Measurements from ENCODE around the gene SAPCD2. TPM values are rescaled to one million over a fixed set of nuclear protein-coding genes. Genes with fewer than 3 reads are reported as not detected.

Gene SAPCD2
- total and polyA plus RNA-seq, 2 of the 4 experiments (the other 2 are of a cell fraction): 3.4 to 4.9 TPM

GRCh38 chr9:137017791-137018497 is 52.4 kb downstream of the SAPCD2 start:
- in situ Hi-C loops (cut with MboI; ENCODE audit: low sequenced_read_pairs): no loop called here
- peaks cover 30% of the 10 kb centered on the region; the same call in 1 of the 2 replicates for H3K36me3 ChIP-seq (ENCODE audit: control insufficient read depth, insufficient read depth, low read length)
- H3K27me3 ChIP-seq (ENCODE audit: control insufficient read depth, insufficient read depth, low read length): no peaks in the 10 kb centered on the region
- no peak overlapping the region for H2BK15ac ChIP-seq (ENCODE audit: low read depth, low read length)
- intact Hi-C loops (cut with micrococcal nuclease): no loop called here
- H4K20me1 ChIP-seq (ENCODE audit: insufficient read depth, low read length): no peaks in the 10 kb centered on the region; the same call in 1 of the 2 replicates
- H3K79me1 ChIP-seq (ENCODE audit: low read depth in 1 of 2, low read length in 2 of 2): no peaks in the 10 kb centered on the region
- no peak overlapping the region for H3K14ac ChIP-seq (replicated peaks; ENCODE audit: low read depth, low read length)
- no peak overlapping the region for H2AK5ac ChIP-seq (ENCODE audit: low read depth, low read length)
- WGBS, 2 experiments (ENCODE audit: extremely low coverage in 2 of 2, insufficient read length in 1 of 2): 95% methylated on average over 11 of the region's 45 CpGs; no CpG with 5 or more reads in 1 of the 2 experiments
- ChIA-PET CTCF (no interaction called here), POLR2A (ENCODE audit: unreplicated experiment) (no interaction called here)
- H3K18ac ChIP-seq (ENCODE audit: low read depth, low read length): no peak overlapping the region
- no peak overlapping the region for H4K8ac ChIP-seq (ENCODE audit: low read depth in 2 of 2, low read length in 2 of 2)
- H2BK20ac ChIP-seq (ENCODE audit: low read depth, low read length): no peak overlapping the region
- H3K4me3 ChIP-seq (ENCODE audit: insufficient read depth, low read depth, low read length): no peak overlapping the region
- H3K4ac ChIP-seq (ENCODE audit: low read depth, low read length): no peak overlapping the region
- H3K9me1 ChIP-seq (ENCODE audit: insufficient read depth, low read length): no peaks in the 10 kb centered on the region
- H4K5ac ChIP-seq (ENCODE audit: low read depth, low read length): no peak overlapping the region
- H2BK5ac ChIP-seq (ENCODE audit: low read depth, low read length, poor library complexity, severe bottlenecking): no peak overlapping the region
- no peak overlapping the region for H3K4me2 ChIP-seq (ENCODE audit: low read depth, low read length)
- H3K9me3 ChIP-seq (ENCODE audit: control insufficient read depth, insufficient read depth, low read length): no peaks in the 10 kb centered on the region
- no peak overlapping the region for H2AFZ ChIP-seq (replicated peaks; ENCODE audit: low read length, poor library complexity)
- dilution Hi-C loops (cut with HindIII; ENCODE audit: low sequenced_read_pairs, unreplicated experiment): no loop called here
- H3K4me1 ChIP-seq (ENCODE audit: control insufficient read depth, insufficient read depth, low read length): no peaks in the 10 kb centered on the region
- H2AK9ac ChIP-seq (replicated peaks; ENCODE audit: low read depth, low read length, poor library complexity): no peak overlapping the region
- no peak overlapping the region for H4K91ac ChIP-seq (ENCODE audit: insufficient read depth, low read depth, low read length)
- BruUV-seq (replicated peaks): no TSS peak
- H3K56ac ChIP-seq (ENCODE audit: extremely low read depth, insufficient read depth, low read length): no peak overlapping the region
- TF ChIP-seq RCOR1 (IDR thresholded peaks at IDR 0.05; ENCODE audit: insufficient replicate concordance, low read length): no peak
- no peak for TF ChIP-seq USF2 (IDR thresholded peaks at IDR 0.05; ENCODE audit: low read depth, low read length)
- no peak for TF ChIP-seq FOS (IDR thresholded peaks at IDR 0.05; ENCODE audit: low read depth, low read length)
- TF ChIP-seq CHD1 (IDR thresholded peaks at IDR 0.05; ENCODE audit: low read depth, low read length): no peak
- no peak for TF ChIP-seq BHLHE40 (IDR thresholded peaks at IDR 0.05; ENCODE audit: low read depth, low read length)
- no peak for TF ChIP-seq MXI1 (IDR thresholded peaks at IDR 0.05; ENCODE audit: borderline replicate concordance, low read depth, low read length)
- TF ChIP-seq MAFK (IDR thresholded peaks at IDR 0.05; ENCODE audit: low read depth, low read length): no peak
- TF ChIP-seq POLR2A (IDR thresholded peaks at IDR 0.05; ENCODE audit: low read depth, low read length): no peak
- TF ChIP-seq MAZ (IDR thresholded peaks at IDR 0.05; ENCODE audit: borderline replicate concordance, low read depth, low read length): no peak
- no peak for TF ChIP-seq SMC3 (IDR thresholded peaks at IDR 0.05; ENCODE audit: low read depth, low read length)
- TF ChIP-seq RAD21 (IDR thresholded peaks at IDR 0.05; ENCODE audit: low read length): no peak
- no peak for TF ChIP-seq RFX5 (IDR thresholded peaks at IDR 0.05; ENCODE audit: low read depth, low read length)
- TF ChIP-seq NFE2L2 (IDR thresholded peaks at IDR 0.05; ENCODE audit: low read depth, low read length): no peak
- no peak for TF ChIP-seq CTCF (conservative IDR thresholded peaks at IDR 0.05; ENCODE audit: low read depth, low read length)
- TF ChIP-seq ELK1 (IDR thresholded peaks at IDR 0.05; ENCODE audit: borderline replicate concordance, low read depth, low read length): no peak
- no peak for TF ChIP-seq CEBPB (IDR thresholded peaks at IDR 0.05; ENCODE audit: low read depth, low read length)
- no peak overlapping the region for H3K23ac ChIP-seq (ENCODE audit: low read depth, low read length)
- no peak overlapping the region for H2BK120ac ChIP-seq (ENCODE audit: low read depth, low read length)
- no peak for ATAC-seq (ENCODE audit: low read depth)
- no peak overlapping the region for H3K9ac ChIP-seq (ENCODE audit: low read depth, low read length)
- H3K27ac ChIP-seq (ENCODE audit: insufficient read depth, low read length): no peak overlapping the region
- DNase-seq: no peak
